Gastrocnemius medialis (tissue), 4 donors: ENCODE results near the gene ACTN4.

Experiments
- POLR2A ChIP-seq, 2 donors: fragments of 450-650 bp; IDR thresholded peaks; one replicate each; pipeline ENCODE4 v1.6.1; 2017; ENCODE audit warnings: antibody characterized with exemption in 2 of 2, mild to moderate bottlenecking in 2 of 2, moderate library complexity in 2 of 2
- TF ChIP-seq, protein P1 (sequence below), 5 experiments: fragments of 450-650 bp in 3 of 5; fragments of 200-600 bp in 2 of 5; sonication (generic) in 2 of 5; IDR thresholded peaks in 4 of 5; conservative IDR thresholded peaks in 1 of 5; 1 replicate in 4 of 5; 2 replicates in 1 of 5; pipeline ENCODE4 v1.5.1; 2016 to 2019; ENCODE audit warnings: antibody characterized with exemption in 5 of 5, mild to moderate bottlenecking in 3 of 5, moderate library complexity in 3 of 5

DNA sequence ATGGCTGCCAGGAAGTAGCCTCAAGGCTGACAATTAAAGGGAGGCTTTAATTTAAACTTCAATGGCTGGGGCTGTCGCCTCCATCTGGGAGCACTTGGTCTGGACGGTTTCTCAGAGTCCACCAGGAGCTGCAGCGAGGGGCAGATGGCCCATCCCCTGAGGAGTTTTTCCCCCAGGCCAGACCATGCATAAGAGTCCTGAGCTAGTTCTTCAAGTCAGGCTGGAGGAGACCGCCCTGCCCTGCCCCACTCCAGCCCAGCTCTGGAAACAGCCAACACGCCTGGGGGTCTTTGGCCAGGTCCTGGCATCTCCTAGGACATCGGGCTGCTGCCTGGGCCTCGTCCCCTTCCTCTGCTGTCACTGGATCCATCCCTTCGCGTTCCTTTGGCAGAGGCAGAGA lies 5.3 kb upstream of the ACTN4 start:
- TF ChIP-seq, protein P1, sequence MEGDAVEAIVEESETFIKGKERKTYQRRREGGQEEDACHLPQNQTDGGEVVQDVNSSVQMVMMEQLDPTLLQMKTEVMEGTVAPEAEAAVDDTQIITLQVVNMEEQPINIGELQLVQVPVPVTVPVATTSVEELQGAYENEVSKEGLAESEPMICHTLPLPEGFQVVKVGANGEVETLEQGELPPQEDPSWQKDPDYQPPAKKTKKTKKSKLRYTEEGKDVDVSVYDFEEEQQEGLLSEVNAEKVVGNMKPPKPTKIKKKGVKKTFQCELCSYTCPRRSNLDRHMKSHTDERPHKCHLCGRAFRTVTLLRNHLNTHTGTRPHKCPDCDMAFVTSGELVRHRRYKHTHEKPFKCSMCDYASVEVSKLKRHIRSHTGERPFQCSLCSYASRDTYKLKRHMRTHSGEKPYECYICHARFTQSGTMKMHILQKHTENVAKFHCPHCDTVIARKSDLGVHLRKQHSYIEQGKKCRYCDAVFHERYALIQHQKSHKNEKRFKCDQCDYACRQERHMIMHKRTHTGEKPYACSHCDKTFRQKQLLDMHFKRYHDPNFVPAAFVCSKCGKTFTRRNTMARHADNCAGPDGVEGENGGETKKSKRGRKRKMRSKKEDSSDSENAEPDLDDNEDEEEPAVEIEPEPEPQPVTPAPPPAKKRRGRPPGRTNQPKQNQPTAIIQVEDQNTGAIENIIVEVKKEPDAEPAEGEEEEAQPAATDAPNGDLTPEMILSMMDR (IDR thresholded peaks at IDR 0.05 in 4 of 5, conservative IDR thresholded peaks at IDR 0.05 in 1 of 5), result no peak
- TF ChIP-seq POLR2A (IDR thresholded peaks at IDR 0.05), result no peak
